ENCODE measurements around the gene CCDC47. TPM values are rescaled to one million over a fixed set of nuclear protein-coding genes. Genes with fewer than 3 reads are reported as not detected.
A peak's percentile ranks its signal among the peaks of the same experiment; 100 is the strongest.

CCDC47 gene
- total RNA-seq, 2 experiments from 2014 or later: 31.0 to 31.3 TPM

DNA sequence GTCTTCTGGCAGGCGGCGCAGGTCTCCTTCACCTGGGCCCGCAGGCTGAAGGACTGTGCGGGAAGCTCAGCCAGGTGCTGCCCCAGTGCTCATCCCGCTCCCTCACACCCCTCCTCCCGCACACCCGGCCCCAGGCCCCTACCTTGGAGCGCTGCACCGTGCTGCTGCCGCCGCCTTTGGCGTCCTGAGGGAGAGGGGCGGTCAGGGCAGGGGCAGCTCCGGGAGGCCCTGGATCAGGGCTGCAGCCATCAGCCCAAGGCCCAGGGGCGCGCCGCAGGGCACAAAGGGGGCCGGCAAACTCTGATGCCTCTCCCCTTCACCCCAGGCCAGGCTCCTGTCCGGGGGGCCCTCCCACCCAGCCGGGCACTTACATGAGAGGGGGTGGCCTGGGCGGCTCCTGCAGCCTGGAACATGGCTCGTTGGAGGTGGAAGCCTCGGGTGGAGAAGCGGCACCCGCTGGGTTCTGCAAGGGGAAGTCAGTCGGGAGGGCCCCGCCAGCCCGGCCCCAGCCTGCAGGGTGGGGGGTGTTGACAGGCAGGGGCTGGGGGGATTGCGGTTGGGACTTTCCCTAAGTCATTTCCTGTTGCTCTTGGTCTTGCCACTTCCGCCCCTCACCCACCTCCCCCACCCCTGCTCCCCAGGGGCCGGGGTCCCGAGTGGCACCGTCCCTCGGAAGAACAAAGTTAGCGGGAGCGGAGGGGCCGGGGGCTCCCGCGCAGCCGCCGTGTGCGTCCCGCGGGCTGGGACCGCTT lies 74.3 kb downstream of the CCDC47 start:
- H3K27me3 Mint-ChIP-seq: peaks cover 5% of the 10 kb centered on the region
- peaks cover 49% of the 10 kb centered on the region for H3K36me3 ChIP-seq (ENCODE audit: insufficient read depth, low read length)
- CTCF ChIA-PET: interaction anchor here (0.8 to 10.9 kb wide), 9 partner anchors 8 to 103 kb away, joined by 3 to 169 read pairs (median 4); partner anchors contain the start of genes CCDC47 and DDX42

DNA sequence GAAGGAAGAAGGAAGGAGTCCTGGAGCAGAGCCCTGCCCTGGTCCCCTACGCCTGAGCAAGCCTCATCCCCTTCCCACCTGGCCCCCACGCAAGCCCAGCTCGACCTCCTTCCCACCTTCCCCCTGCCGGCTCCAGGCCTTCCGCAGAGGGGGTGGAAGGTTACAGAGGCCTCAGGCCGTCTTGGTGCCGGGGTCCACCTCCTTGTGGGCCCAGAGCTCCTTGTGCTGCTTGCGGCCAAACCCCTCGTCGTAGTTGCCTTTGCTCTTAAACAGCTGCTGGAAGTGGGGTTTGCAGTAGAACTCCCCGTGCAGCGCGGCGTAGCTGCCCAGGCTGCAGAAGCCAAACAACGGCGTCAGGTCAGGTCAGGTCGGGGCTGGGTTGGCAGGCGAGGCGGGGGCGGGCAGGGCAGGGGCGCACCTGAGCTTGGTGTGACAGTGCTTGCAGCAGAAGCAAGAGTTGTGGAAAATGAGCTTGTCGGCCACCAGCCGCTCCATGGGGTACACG lies 75.0 kb downstream of the CCDC47 start:
- CTCF ChIA-PET: interaction anchor here (0.6 to 10.9 kb wide), 13 partner anchors 9 to 142 kb away, joined by 3 to 169 read pairs (median 4); partner anchors contain the start of genes CCDC47 and DDX42
- POLR2A ChIA-PET: interaction anchor here (0.7 to 13.2 kb wide), 27 partner anchors 11 to 808 kb away, joined by 3 to 844 read pairs (median 5); partner anchors contain the start of genes CCDC47, CEP95, DDX42 and DDX5
- DNase-seq: peak in 8 of 14 experiments; percentile 21 to 65 (median 46)

More for the DNA sequence above, 74.3 kb downstream of the CCDC47 start:
- DNase-seq (peak; percentile 76 to 96 (median 92)), ATAC-seq (ENCODE audit: poor library complexity) (peak; percentile 28)
- intact Hi-C loops (cut with DNase I, micrococcal nuclease): loop anchor here (1.0 to 5.0 kb wide), 7 partner anchors 11 to 135 kb away; partner anchors contain the start of genes FTSJ3 (in 2 of the 2), PSMC5 (in 2 of the 2), MAP3K3 (in 1 of the 2) and STRADA (in 1 of the 2)
- H3K9me3 Mint-ChIP-seq: no peaks in the 10 kb centered on the region
- TF ChIP-seq, protein P1, sequence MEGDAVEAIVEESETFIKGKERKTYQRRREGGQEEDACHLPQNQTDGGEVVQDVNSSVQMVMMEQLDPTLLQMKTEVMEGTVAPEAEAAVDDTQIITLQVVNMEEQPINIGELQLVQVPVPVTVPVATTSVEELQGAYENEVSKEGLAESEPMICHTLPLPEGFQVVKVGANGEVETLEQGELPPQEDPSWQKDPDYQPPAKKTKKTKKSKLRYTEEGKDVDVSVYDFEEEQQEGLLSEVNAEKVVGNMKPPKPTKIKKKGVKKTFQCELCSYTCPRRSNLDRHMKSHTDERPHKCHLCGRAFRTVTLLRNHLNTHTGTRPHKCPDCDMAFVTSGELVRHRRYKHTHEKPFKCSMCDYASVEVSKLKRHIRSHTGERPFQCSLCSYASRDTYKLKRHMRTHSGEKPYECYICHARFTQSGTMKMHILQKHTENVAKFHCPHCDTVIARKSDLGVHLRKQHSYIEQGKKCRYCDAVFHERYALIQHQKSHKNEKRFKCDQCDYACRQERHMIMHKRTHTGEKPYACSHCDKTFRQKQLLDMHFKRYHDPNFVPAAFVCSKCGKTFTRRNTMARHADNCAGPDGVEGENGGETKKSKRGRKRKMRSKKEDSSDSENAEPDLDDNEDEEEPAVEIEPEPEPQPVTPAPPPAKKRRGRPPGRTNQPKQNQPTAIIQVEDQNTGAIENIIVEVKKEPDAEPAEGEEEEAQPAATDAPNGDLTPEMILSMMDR (IDR thresholded peaks at IDR 0.05): no peak
- Histone ChIP-seq H3K4me1 (ENCODE audit: insufficient read depth, low read length) (peaks cover 80% of the 10 kb centered on the region), H3K27me3 (ENCODE audit: control insufficient read depth in 1 of 2, insufficient read depth in 2 of 2, low read length in 2 of 2) (no peaks in the 10 kb centered on the region), H3K27ac (ENCODE audit: low read depth in 1 of 2, low read length in 2 of 2) (peak overlapping the region; percentile 73 to 91), H3K9me3 (ENCODE audit: control insufficient read depth in 1 of 2, insufficient read depth in 1 of 2, low read length in 2 of 2) (no peaks in the 10 kb centered on the region), H3K4me3 (ENCODE audit: low read length) (peak overlapping the region; percentile 98)
- peaks cover 74% of the 10 kb centered on the region for H3K4me1 Mint-ChIP-seq (ENCODE audit: low read depth)
- H3K4me3 Mint-ChIP-seq: peak overlapping the region; percentile 100
- H3K27ac Mint-ChIP-seq: peak overlapping the region; percentile 100
- POLR2A ChIA-PET: interaction anchor here (0.7 to 13.2 kb wide), 29 partner anchors 11 to 807 kb away, joined by 3 to 844 read pairs (median 6); partner anchors contain the start of genes CCDC47, CEP95, DDX42 and DDX5
- H3K36me3 Mint-ChIP-seq (ENCODE audit: low read depth): peaks cover 83% of the 10 kb centered on the region

More for the DNA sequence above, 75.0 kb downstream of the CCDC47 start:
- no peaks in the 10 kb centered on the region for H3K9me3 ChIP-seq (ENCODE audit: control insufficient read depth in 1 of 2, insufficient read depth in 1 of 2, low read length in 2 of 2)
- H3K27me3 ChIP-seq (ENCODE audit: control insufficient read depth in 1 of 2, insufficient read depth in 2 of 2, low read length in 2 of 2): no peaks in the 10 kb centered on the region
- H3K36me3 ChIP-seq (ENCODE audit: insufficient read depth, low read length): peaks cover 49% of the 10 kb centered on the region
- peak overlapping the region; percentile 98 for H3K4me3 ChIP-seq (ENCODE audit: low read length)
- H3K27ac ChIP-seq (ENCODE audit: low read depth in 1 of 2, low read length in 2 of 2): peak overlapping the region; percentile 73 to 91
- Mint-ChIP-seq H3K9me3 (no peaks in the 10 kb centered on the region), H3K27me3 (peaks cover 5% of the 10 kb centered on the region), H3K4me3 (peak overlapping the region; percentile 100), H3K36me3 (ENCODE audit: low read depth) (peaks cover 83% of the 10 kb centered on the region), H3K27ac (peak overlapping the region; percentile 100), H3K4me1 (ENCODE audit: low read depth) (peaks cover 74% of the 10 kb centered on the region)
- intact Hi-C loops (cut with DNase I, micrococcal nuclease): loop anchor here (1.0 to 5.0 kb wide), 7 partner anchors 12 to 136 kb away; partner anchors contain the start of genes FTSJ3 (in 2 of the 2), PSMC5 (in 2 of the 2), MAP3K3 (in 1 of the 2) and STRADA (in 1 of the 2)
- TF ChIP-seq, protein P1 (IDR thresholded peaks at IDR 0.05): no peak
- H3K4me1 ChIP-seq (ENCODE audit: insufficient read depth, low read length): peaks cover 80% of the 10 kb centered on the region
- no peak for ATAC-seq (ENCODE audit: poor library complexity)

All from CD4-positive, alpha-beta T cell (primary cell).